Glutamatergic neuron (in vitro differentiated cells): ENCODE measurements around the gene UGT1A1. TPM values are rescaled to one million over a fixed set of nuclear protein-coding genes. Genes with fewer than 3 reads are reported as not detected.
"Not testable (repeated sequence)": the region's sequence is repeated elsewhere in the genome, so short reads cannot be mapped to it uniquely, and the experiment has no call there.

Experiments used
- DNase-seq: peaks from one replicate; pipeline ENCODE4 v3.0.0; 2022
- H3K27ac Mint-ChIP-seq: one replicate; pipeline ENCODE4 v1.8.0; 2020; ENCODE audit warnings: mild to moderate bottlenecking, mixed read lengths, inconsistent platforms; ENCODE audit not compliant: unreplicated experiment
- H3K27me3 Mint-ChIP-seq: one replicate; pipeline ENCODE4 v1.8.0; 2020; ENCODE audit warnings: mild to moderate bottlenecking, moderate library complexity, mixed read lengths, inconsistent platforms; ENCODE audit not compliant: unreplicated experiment
- H3K36me3 Mint-ChIP-seq: one replicate; pipeline ENCODE4 v1.8.0; 2020; ENCODE audit warnings: mild to moderate bottlenecking, mixed read lengths, inconsistent platforms; ENCODE audit not compliant: unreplicated experiment
- H3K4me1 Mint-ChIP-seq: one replicate; pipeline ENCODE4 v1.8.0; 2020; ENCODE audit warnings: mild to moderate bottlenecking, low read depth, mixed read lengths, inconsistent platforms; ENCODE audit not compliant: unreplicated experiment
- H3K4me3 Mint-ChIP-seq: one replicate; pipeline ENCODE4 v1.8.0; 2020; ENCODE audit warnings: mild to moderate bottlenecking, mixed read lengths, inconsistent platforms; ENCODE audit not compliant: unreplicated experiment
- H3K9me3 Mint-ChIP-seq: one replicate; pipeline ENCODE4 v1.8.0; 2020; ENCODE audit warnings: mild to moderate bottlenecking, moderate library complexity, mixed read lengths, inconsistent platforms; ENCODE audit not compliant: unreplicated experiment
- CTCF ChIP-seq: fragments of 200-600 bp; sonication (generic); IDR thresholded peaks from one replicate; pipeline ENCODE4 v1.5.0; 2021; ENCODE audit not compliant: partially characterized antibody, unreplicated experiment
- total RNA-seq: library from RNA; stranded (reverse); fragmentation: NEBNext Ultra II Directional; extraction: Animal tissue kit (Norgen Biotek cat#: 25700); gene quantifications from one replicate; pipeline ENCODE4 v1.2.1, GENCODE V29; 2021; ENCODE audit not compliant: unreplicated experiment

The UGT1A1 gene
- total RNA-seq, 1 donor from 2014 or later = not detected

- no peak for TF ChIP-seq CTCF
- Mint-ChIP-seq H3K9me3 (peaks cover 5% of the 10 kb centered on the region), H3K4me1 (no peaks in the 10 kb centered on the region), H3K36me3 (peaks cover 7% of the 10 kb centered on the region), H3K27ac (no peak overlapping the region), H3K4me3 (no peak overlapping the region), H3K27me3 (peaks cover 3% of the 10 kb centered on the region)
- DNase-seq = no peak
Observed at GRCh38 chr2:233745073-233745755, 14.9 kb upstream of the UGT1A1 start.

GRCh38 chr2:233745838-233746237 is 14.2 kb upstream of the UGT1A1 start:
- not testable (repeated sequence) for H3K27ac Mint-ChIP-seq, H3K9me3 Mint-ChIP-seq, H3K4me3 Mint-ChIP-seq, H3K4me1 Mint-ChIP-seq, H3K36me3 Mint-ChIP-seq, DNase-seq, H3K27me3 Mint-ChIP-seq

GRCh38 chr2:233746475-233747282 is 13.4 kb upstream of the UGT1A1 start:
- H3K9me3 Mint-ChIP-seq = peaks cover 7% of the 10 kb centered on the region
- H3K4me1 Mint-ChIP-seq = no peaks in the 10 kb centered on the region
- H3K27ac Mint-ChIP-seq = no peak overlapping the region
- peaks cover 4% of the 10 kb centered on the region for H3K27me3 Mint-ChIP-seq
- H3K36me3 Mint-ChIP-seq = peaks cover 14% of the 10 kb centered on the region
- no peak overlapping the region for H3K4me3 Mint-ChIP-seq
- no peak for TF ChIP-seq CTCF
- DNase-seq = no peak

DNA sequence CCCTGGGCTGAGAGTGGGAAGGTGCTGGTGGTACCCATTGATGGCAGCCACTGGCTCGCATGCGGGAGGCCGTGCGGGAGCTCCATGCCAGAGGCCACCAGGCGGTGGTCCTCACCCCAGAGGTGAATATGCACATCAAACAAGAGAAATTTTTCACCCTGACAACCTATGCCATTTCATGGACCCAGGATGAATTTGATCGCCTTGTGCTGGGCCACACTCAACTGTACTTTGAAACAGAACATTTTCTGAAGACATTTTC is 12.9 kb upstream of the UGT1A1 start:
- Mint-ChIP-seq H3K27ac (no peak overlapping the region), H3K27me3 (peaks cover 4% of the 10 kb centered on the region), H3K4me3 (no peak overlapping the region), H3K9me3 (peaks cover 7% of the 10 kb centered on the region), H3K36me3 (peaks cover 15% of the 10 kb centered on the region), H3K4me1 (no peaks in the 10 kb centered on the region)
- DNase-seq = no peak
- TF ChIP-seq CTCF = no peak

DNA sequence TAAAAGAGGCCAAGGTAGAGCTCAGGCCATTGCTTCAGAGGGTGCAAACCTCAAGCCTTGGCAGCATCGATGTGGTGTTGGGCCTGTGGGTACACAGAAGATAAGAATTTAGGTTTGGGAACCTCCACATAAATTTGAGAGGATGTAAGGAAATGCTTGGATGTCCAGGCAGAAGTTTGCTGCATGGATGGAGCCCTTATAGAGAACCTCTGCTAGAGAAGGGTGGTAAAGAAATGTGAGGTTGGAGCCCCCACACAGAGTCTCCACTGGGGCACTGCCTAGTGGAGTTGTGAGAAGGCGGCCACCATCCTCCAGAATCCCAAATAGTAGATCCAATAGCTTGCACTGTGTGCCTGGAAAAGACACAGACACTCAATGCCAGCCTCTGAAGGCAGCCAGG is 9.4 kb upstream of the UGT1A1 start:
- not testable (repeated sequence) for H3K27ac Mint-ChIP-seq, H3K9me3 Mint-ChIP-seq, H3K4me1 Mint-ChIP-seq, H3K4me3 Mint-ChIP-seq, H3K27me3 Mint-ChIP-seq, DNase-seq
- H3K36me3 Mint-ChIP-seq = peaks cover 15% of the 10 kb centered on the region

DNA sequence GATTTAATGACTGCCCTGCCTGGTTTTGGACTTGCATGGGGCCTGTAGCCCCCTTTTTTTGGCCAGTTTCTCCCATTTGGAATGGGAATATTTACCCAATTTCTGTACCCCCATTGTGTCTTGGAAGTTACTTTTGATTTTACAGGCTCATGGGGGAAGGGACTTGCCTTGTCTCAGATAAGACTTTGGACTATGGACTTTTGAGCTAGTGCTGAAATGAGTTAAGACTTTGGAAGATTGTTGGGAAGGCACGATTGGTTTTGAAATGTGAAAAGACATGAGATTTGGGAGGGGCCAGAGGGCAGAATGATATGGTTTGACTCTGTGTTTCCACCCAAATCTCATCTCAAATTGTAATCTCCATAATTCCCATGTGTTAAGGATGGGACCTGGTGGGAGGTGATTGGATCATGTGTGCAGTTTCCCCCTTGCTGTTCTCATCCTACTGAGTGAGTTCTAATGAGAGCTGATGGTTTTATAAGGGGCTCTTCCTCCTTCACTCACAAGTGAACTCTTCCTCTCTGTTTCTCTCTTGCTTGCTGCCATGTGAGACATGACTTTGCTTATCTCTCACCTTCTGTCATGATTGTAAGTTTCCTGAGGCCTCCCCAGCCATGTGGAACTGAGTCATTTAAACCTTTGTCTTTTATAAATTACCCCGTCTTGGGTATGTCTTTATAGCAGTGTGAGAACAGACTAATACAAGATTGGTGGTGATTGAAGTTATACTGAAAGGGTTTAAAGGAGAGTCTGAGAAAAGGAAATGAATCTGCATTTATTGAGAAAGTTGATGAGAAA is 8.7 kb upstream of the UGT1A1 start:
- H3K27ac Mint-ChIP-seq, H3K4me1 Mint-ChIP-seq, H3K4me3 Mint-ChIP-seq, H3K9me3 Mint-ChIP-seq, DNase-seq, H3K27me3 Mint-ChIP-seq: not testable (repeated sequence)
- peaks cover 15% of the 10 kb centered on the region for H3K36me3 Mint-ChIP-seq
